Ramos (cell line): ENCODE results near the gene USP15.

Experiments used
- in situ Hi-C: fragments of 300-500 bp; cut with MboI; formaldehyde crosslinking; loops from one replicate; pipeline ENCODE4 v1.14.3; 2022; ENCODE audit warnings: low sequenced_read_pairs; ENCODE audit not compliant: unreplicated experiment

The USP15 gene

DNA sequence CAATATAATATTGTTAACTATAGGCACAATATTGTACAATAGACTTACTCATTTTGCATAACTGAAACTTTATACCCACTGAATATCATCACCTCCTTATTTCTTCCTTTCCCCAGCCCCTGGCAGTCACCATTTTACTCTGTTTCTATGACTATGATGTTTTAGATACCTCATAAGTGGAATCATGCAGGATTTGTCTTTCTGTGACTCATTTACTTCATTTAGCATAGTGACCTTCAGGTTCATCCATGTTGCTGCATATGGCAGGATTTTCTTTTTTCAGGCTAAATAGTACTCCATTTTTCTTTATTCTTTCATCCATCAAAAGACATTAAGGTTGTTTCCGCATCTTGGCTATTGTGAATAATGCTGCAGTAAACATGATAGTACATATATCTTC, 18.9 kb downstream of the USP15 start:
- in situ Hi-C loops, result no loop called here

GRCh38 chr12:62279961-62280360, 19.8 kb downstream of the USP15 start:
- in situ Hi-C loops, result no loop called here

GRCh38 chr12:62282057-62282774, 22.0 kb downstream of the USP15 start:
- in situ Hi-C loops, result no loop called here

GRCh38 chr12:62284749-62285148, 24.5 kb downstream of the USP15 start:
- in situ Hi-C loops, result no loop called here

DNA sequence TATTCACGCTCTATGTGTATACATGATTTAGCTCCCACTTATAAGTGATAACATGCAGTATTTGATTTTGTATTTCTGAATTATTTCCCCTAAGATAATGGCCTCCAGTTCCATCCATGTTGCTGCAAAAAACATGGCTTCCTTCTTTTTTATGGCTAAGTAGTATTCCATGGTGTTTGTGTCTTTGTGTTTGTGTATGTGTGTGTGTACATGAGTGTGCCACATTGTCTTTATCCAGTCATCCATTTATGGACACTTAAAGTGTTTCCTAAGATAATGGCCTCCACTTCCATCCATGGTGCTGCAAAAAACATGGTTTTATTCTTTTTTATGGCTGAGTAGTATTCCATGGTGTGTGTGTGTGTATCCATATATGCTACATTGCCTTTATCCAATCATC, 25.1 kb downstream of the USP15 start:
- in situ Hi-C loops, result no loop called here

DNA sequence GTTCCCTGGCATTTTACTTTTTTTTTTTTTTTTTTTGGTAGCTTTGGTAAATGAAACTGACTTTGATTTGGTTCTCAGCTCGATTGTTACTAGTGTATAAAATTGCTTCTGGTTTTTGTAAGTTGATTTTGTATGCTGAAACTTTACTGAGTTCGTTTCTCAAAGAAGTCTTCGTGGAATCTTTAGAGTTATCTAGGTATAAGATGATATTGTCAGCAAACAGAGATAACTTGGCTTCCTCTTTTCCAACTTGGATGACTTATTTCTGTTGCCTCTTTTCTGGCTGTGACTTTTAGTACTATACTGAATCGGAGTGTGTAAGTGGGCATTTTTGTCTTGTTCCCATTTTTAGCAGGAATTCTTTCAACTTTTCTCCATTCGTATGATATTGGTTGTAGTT, 28.1 kb downstream of the USP15 start:
- in situ Hi-C loops, result no loop called here

DNA sequence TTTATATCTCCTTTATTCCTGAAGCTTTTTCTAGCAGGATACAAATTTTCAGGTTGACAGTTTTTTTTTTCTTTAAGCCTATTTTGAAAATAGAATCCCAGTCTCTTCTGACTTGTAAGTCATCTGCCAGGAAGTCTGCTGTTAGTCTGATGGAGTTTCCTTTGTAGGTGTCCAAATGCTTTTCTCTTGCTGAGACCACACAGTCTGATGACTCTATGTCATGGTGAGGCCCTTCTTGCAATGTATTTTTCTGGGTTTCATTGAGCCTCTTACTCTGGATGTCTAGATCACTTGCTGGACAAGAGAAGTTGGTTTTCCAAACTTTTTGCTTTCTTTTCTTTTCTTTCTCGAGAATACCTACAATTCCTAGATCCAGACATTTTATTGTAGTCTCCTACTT, 30.6 kb downstream of the USP15 start:
- in situ Hi-C loops, result no loop called here

GRCh38 chr12:62291864-62292760, 31.9 kb downstream of the USP15 start:
- in situ Hi-C loops, result no loop called here

DNA sequence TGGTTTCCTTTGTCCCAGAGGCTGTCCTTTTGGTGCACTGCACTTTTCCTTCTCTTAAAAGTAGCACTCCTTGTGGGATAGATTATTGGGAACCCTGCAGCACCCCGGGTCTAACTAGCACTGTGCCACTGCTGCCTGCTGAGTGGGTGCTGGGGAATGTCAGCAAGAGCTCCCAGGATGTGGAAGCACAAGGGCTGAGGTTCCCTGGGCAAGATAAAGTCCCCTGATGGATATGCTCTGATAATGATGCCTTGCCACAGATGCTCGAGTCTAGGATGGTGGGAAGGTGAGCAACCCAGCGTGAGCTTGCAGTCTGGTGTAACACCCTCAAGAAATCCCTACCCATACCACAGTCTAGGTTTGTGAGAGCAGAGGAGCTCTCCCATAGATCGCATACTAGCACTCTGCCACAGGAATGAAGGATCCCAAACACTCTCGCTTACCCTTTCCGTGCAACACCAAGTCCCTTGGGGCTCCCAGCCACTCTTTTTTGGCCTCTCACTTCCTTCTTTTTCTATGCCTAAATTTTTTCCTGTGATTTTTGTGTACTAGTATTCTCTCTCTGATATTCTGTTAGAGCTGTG, 32.6 kb downstream of the USP15 start:
- in situ Hi-C loops, result no loop called here

DNA sequence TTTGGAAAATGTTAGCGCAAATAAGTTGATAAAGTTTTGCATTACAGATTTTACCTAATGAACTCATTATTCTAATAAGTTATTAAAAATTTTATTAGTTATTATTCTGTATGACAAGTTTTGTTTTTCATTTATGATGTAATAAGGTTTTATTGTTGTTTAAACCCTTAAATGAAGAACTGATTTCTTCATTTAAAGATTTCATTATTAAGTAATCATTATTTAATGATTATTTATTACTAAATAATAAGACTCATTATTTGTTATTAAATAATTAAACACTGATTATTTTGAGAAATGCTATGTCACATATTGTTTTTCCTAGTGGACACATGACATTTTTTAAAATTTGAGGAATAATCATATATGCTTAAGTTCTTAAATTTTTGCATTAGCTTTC, 34.2 kb downstream of the USP15 start:
- in situ Hi-C loops, result no loop called here

- in situ Hi-C loops, result no loop called here
These were observed 35.8 kb downstream of the USP15 start for GRCh38 chr12:62296001-62296400.

- in situ Hi-C loops, result no loop called here
These were observed 37.1 kb downstream of the USP15 start for GRCh38 chr12:62297321-62297720.

DNA sequence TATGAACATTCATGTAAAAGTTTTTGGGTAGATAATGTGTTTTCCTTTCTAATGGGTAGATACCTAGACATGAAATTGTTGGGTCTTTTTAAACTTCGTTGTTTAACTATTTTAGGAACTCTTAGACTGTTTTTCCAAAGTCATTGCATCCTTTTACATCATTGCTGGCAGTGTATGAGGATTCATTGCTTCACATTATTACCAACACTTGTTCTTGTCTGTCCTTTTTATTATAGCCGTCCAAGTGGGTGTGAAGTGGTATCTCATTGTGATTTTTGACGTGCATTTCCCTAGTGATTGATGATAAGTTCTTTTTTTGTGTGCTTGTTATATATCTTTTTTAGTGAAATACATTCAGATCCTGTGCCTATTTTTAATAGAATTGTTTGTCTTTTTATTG, 39.4 kb downstream of the USP15 start:
- in situ Hi-C loops, result no loop called here

DNA sequence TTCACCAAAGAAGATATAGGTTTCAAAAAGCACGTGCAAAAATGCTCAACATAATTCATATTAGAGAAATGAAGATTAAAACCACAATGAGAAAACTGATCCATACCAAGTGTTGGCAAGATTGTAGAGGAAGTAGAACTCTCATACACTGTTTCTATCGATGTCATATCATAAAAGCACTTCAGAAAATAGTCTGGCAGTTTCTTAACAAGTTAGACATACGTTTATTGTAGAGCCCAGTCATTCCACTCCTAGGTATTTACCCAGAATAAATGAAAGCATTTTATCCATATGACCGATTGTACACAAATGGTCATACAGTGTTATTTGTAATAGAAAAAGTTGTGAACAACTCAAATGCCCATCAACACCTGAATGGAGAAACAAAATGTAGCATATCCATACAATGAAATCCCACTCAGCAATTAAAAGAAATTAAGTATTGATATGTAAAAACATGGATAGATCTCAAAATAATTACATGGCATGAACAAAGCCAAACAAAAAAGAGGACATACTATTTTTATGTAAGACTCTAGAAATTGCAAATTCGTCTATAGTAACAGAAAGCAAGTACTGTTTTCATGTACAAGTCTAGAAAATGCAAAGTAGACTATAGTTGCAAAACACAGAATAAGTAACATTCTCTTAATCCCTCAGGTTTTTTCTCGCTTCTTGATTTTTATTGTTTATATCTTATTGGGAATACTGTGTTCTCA, 41.0 kb downstream of the USP15 start:
- in situ Hi-C loops, result no loop called here

- in situ Hi-C loops, result no loop called here
These were observed 41.6 kb downstream of the USP15 start for GRCh38 chr12:62301799-62302133.

- in situ Hi-C loops, result no loop called here
These were observed 44.4 kb downstream of the USP15 start for GRCh38 chr12:62304560-62304959.

- in situ Hi-C loops, result no loop called here
These were observed 45.6 kb downstream of the USP15 start for GRCh38 chr12:62305778-62306177.

DNA sequence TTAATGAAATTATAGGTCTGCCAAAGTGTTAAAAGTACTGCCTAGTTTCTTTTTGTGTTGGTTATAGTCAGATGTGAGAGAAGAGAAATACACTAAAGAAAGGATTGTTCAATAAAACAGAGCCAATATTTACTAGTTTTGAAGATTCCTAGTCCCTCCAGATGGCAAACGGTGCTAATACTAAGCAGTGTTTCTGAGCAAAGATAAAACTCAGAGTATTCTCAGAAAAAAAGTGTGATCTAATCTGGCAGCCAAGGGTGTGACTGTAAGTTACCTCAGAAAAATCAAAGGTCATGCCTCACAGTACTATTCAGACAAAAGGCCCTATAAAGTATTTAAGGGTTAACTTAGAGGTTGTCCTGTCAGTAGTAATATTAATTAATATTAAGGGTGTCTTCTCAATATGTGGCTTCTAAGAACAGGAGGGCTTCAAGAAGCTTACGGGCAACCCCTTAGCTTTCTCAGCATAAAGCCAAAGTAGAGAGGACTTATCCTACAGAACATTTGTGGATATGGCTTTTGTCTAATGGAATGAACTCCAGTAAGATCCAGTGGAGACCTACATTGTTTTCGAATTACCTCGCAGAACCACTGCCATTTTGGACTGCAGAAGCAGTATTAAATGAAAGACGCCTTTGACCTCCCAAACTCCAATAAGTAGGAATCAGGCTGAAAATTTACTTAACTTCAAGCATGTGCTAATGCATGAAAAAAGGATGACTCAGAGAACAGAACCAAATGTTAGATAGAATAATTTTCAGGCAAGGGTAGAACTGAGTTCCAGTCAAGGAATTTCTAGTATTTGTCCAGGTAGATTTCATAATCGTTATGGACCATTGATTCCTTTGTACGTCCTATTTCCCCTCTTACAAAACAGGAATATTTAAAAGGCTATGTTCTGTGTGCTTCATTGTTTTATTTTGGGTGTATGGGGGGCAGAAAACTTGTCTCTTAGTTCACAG, 46.6 kb downstream of the USP15 start:
- in situ Hi-C loops, result no loop called here

DNA sequence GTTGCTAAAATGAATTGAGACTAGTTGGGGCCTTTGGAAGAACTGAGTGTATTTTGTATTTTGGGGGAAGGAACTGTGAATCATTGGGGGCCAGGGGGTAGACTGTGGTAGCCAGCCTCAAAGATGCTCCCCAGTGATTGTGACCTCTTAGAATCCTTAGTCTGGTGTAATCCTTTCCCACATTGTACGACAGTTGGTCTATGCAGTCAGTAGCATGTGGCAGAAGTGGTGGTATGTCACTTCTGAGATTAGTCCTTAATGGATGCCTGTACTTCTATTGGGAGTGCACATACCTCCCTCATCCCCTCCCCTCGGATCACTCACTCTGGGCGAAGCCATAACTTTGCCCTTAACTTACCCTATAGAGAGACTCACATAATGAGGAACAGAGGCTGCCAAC, 48.0 kb downstream of the USP15 start:
- in situ Hi-C loops, result no loop called here
